ENCODE measurements around the gene PHLDB2. TPM values are rescaled to one million over a fixed set of nuclear protein-coding genes. Genes with fewer than 3 reads are reported as not detected.

PHLDB2 gene
- total and polyA plus RNA-seq, 2 of the 13 experiments (the other 11 are each of a cell fraction or from before 2014, with no cell fraction given): 8.4 to 23.6 TPM

- TF ChIP-seq ZXDC (CRISPR knock-in tag; IDR thresholded peaks at IDR 0.05) (0 out of 2 replicates have a peak, but pooled peaks have one; percentile 37), ZGPAT (CRISPR knock-in tag; IDR thresholded peaks at IDR 0.05) (peak; percentile 84; the same call in 1 of the 2 replicates), ZBTB7A (CRISPR knock-in tag; IDR thresholded peaks at IDR 0.05) (peak; percentile 85; the same call in 1 of the 2 replicates), GABPB1 (CRISPR knock-in tag; IDR thresholded peaks at IDR 0.05) (peak; percentile 75; the same call in 1 of the 2 replicates), ZNF234 (CRISPR knock-in tag; conservative IDR thresholded peaks at IDR 0.05) (peak; percentile 68; the same call in 1 of the 2 replicates), YEATS4 (CRISPR knock-in tag; IDR thresholded peaks at IDR 0.05; ENCODE audit: borderline replicate concordance) (peak; percentile 75), MTA1 (CRISPR knock-in tag; IDR thresholded peaks at IDR 0.05; ENCODE audit: borderline replicate concordance) (peak; percentile 69; the same call in 1 of the 2 replicates), ZSCAN22 (CRISPR knock-in tag; IDR thresholded peaks at IDR 0.05) (no peak), ZNF225 (CRISPR knock-in tag; IDR thresholded peaks at IDR 0.05) (peak; percentile 66; the same call in 1 of the 2 replicates), SKIL (CRISPR knock-in tag; IDR thresholded peaks at IDR 0.05; ENCODE audit: borderline replicate concordance) (peak; percentile 46; the same call in 1 of the 2 replicates), LCORL (IDR thresholded peaks at IDR 0.05) (no peak), LCORL (CRISPR knock-in tag; IDR thresholded peaks at IDR 0.05) (0 out of 2 replicates have a peak, but pooled peaks have one; percentile 63), HNF1A (IDR thresholded peaks at IDR 0.05; ENCODE audit: low read depth) (no peak), HNF1A (CRISPR knock-in tag; IDR thresholded peaks at IDR 0.05; ENCODE audit: borderline replicate concordance) (peak; percentile 70; the same call in 1 of the 2 replicates), YY1 (IDR thresholded peaks at IDR 0.05; ENCODE audit: insufficient read depth, insufficient replicate concordance, low read depth, low read length) (peak; percentile 8), SAFB2 (CRISPR knock-in tag; IDR thresholded peaks at IDR 0.05; ENCODE audit: borderline replicate concordance, low read depth) (peak; percentile 82)
Measured at GRCh38 chr3:111859061-111859973, at the start of gene PHLDB2 (continued).
